H9 (cell line): Measurements from ENCODE around the gene SPPL3. TPM values are rescaled to one million over a fixed set of nuclear protein-coding genes. Genes with fewer than 3 reads are reported as not detected.

Experiments
- DNase-seq: peaks from one replicate; pipeline ENCODE4 v3.0.0-alpha.2; 2017
- H2AFZ ChIP-seq: one replicate; pipeline ENCODE4 v1.6.1; 2013; ENCODE audit warnings: mild to moderate bottlenecking, low read length, control low read depth, moderate library complexity
- H2AK5ac ChIP-seq: 2 replicates; pipeline ENCODE4 v1.6.1; 2013; ENCODE audit warnings: low read length, control low read depth, mixed read lengths; ENCODE audit not compliant: insufficient read length
- H2BK120ac ChIP-seq: one replicate; pipeline ENCODE4 v1.6.1; 2013; ENCODE audit warnings: low read depth, mild to moderate bottlenecking, low read length, control low read depth, inconsistent platforms; ENCODE audit not compliant: poor library complexity, severe bottlenecking
- H2BK12ac ChIP-seq: 2 replicates; pipeline ENCODE4 v1.6.1; 2013; ENCODE audit warnings: low read length, control low read depth, mixed read lengths, low read depth; ENCODE audit not compliant: insufficient read length
- H2BK15ac ChIP-seq: 2 replicates; pipeline ENCODE4 v1.6.1; 2013; ENCODE audit warnings: low read depth, low read length, control low read depth
- H2BK20ac ChIP-seq: one replicate; pipeline ENCODE4 v1.6.1; 2013; ENCODE audit warnings: low read depth, mild to moderate bottlenecking, low read length, control low read depth, inconsistent platforms; ENCODE audit not compliant: poor library complexity, severe bottlenecking
- H2BK5ac ChIP-seq: 2 replicates; pipeline ENCODE4 v1.6.1; 2013; ENCODE audit warnings: low read length, control low read depth, mixed read lengths; ENCODE audit not compliant: insufficient read length
- H3K14ac ChIP-seq: 2 replicates; pipeline ENCODE4 v1.6.1; 2013; ENCODE audit warnings: low read length, control low read depth; ENCODE audit not compliant: insufficient read depth
- H3K18ac ChIP-seq: 2 replicates; pipeline ENCODE4 v1.6.1; 2013; ENCODE audit warnings: low read depth, mild to moderate bottlenecking, mixed read lengths, low read length, control low read depth; ENCODE audit not compliant: insufficient read length
- H3K23ac ChIP-seq: 2 replicates; pipeline ENCODE4 v1.6.1; 2013; ENCODE audit warnings: low read length, control low read depth, mixed read lengths, low read depth; ENCODE audit not compliant: insufficient read length
- H3K23me2 ChIP-seq: 2 replicates; pipeline ENCODE4 v1.6.1; 2013; ENCODE audit warnings: low read depth, mild to moderate bottlenecking, mixed read lengths, low read length, control low read depth; ENCODE audit not compliant: insufficient read length, poor library complexity, severe bottlenecking
- H3K27ac ChIP-seq: 2 replicates; pipeline ENCODE4 v1.5.1; 2013; ENCODE audit warnings: low read length, control low read depth, mixed read lengths, low read depth; ENCODE audit not compliant: insufficient read length
- H3K27me3 ChIP-seq: 2 replicates; pipeline ENCODE4 v1.6.1; 2013; ENCODE audit warnings: low read length, control low read depth, inconsistent platforms; ENCODE audit not compliant: insufficient read depth
- H3K4ac ChIP-seq: 2 replicates; pipeline ENCODE4 v1.6.1; 2013; ENCODE audit warnings: low read depth, mild to moderate bottlenecking, control low read depth, inconsistent platforms, low read length, moderate library complexity
- H3K4me1 ChIP-seq: 2 replicates; pipeline ENCODE4 v1.6.1; 2013; ENCODE audit warnings: low read length, control low read depth, inconsistent platforms; ENCODE audit not compliant: insufficient read depth
- H3K4me2 ChIP-seq: 2 replicates; pipeline ENCODE4 v1.6.1; 2013; ENCODE audit warnings: low read length, control low read depth, mixed read lengths; ENCODE audit not compliant: insufficient read length, insufficient read depth
- H3K56ac ChIP-seq: 2 replicates; pipeline ENCODE4 v1.6.1; 2013; ENCODE audit warnings: low read depth, mild to moderate bottlenecking, mixed read lengths, low read length, control low read depth; ENCODE audit not compliant: insufficient read length
- H3K79me1 ChIP-seq: 2 replicates; pipeline ENCODE4 v1.6.1; 2013; ENCODE audit warnings: low read depth, mild to moderate bottlenecking, moderate library complexity, low read length, control low read depth, inconsistent platforms; ENCODE audit not compliant: insufficient read depth, poor library complexity, severe bottlenecking
- H3K79me2 ChIP-seq: 2 replicates; pipeline ENCODE4 v1.6.1; 2013; ENCODE audit warnings: low read length, control low read depth, inconsistent platforms; ENCODE audit not compliant: insufficient read depth
- H3K9ac ChIP-seq: 2 replicates; pipeline ENCODE4 v1.6.1; 2013; ENCODE audit warnings: low read length, control low read depth, mixed read lengths; ENCODE audit not compliant: insufficient read length; ENCODE audit errors: extremely low read depth
- H3K9me3 ChIP-seq: one replicate; pipeline ENCODE4 v1.6.1; 2013; ENCODE audit warnings: low read depth, low read length, inconsistent platforms; ENCODE audit not compliant: control insufficient read depth
- H3T11ph ChIP-seq: one replicate; pipeline ENCODE4 v1.6.1; 2013; ENCODE audit warnings: mild to moderate bottlenecking, low read length, control low read depth, inconsistent platforms
- H4K20me1 ChIP-seq: one replicate; pipeline ENCODE4 v1.6.1; 2013; ENCODE audit not compliant: control insufficient read depth, insufficient read length, insufficient read depth
- H4K5ac ChIP-seq: 2 replicates; pipeline ENCODE4 v1.6.1; 2013; ENCODE audit warnings: low read depth, mild to moderate bottlenecking, mixed read lengths, low read length, control low read depth; ENCODE audit not compliant: insufficient read length
- H4K8ac ChIP-seq: replicated peaks from 2 replicates; pipeline ENCODE4 v1.6.1; 2013; ENCODE audit warnings: low read length, control low read depth, mixed read lengths, low read depth; ENCODE audit not compliant: insufficient read length
- H4K91ac ChIP-seq: 2 replicates; pipeline ENCODE4 v1.6.1; 2013; ENCODE audit warnings: low read depth, mild to moderate bottlenecking, moderate library complexity, mixed read lengths, low read length, control low read depth; ENCODE audit not compliant: insufficient read length
- H3K27ac Mint-ChIP-seq, 3 experiments: 2 replicates in 2 of 3; 3 replicates in 1 of 3; pipeline ENCODE4 v1.8.0; 2020 to 2021; ENCODE audit warnings: mixed read lengths in 3 of 3, mild to moderate bottlenecking in 1 of 3, moderate library complexity in 1 of 3
- H3K27me3 Mint-ChIP-seq: 2 replicates; pipeline ENCODE4 v1.8.0; 2021; ENCODE audit warnings: low read depth, mild to moderate bottlenecking, moderate library complexity, mixed read lengths
- H3K36me3 Mint-ChIP-seq, 3 experiments: 2 replicates in 2 of 3; 3 replicates in 1 of 3; pipeline ENCODE4 v1.8.0; 2020 to 2021; ENCODE audit warnings: low read depth in 3 of 3, mixed read lengths in 3 of 3; ENCODE audit not compliant: insufficient read depth in 1 of 3
- H3K4me1 Mint-ChIP-seq, 2 experiments: 2 replicates each; pipeline ENCODE4 v1.8.0; 2020; ENCODE audit warnings: mixed read lengths in 2 of 2
- H3K4me3 Mint-ChIP-seq, 2 experiments: 2 replicates in 1 of 2; 3 replicates in 1 of 2; pipeline ENCODE4 v1.8.0; 2020 to 2021; ENCODE audit warnings: mild to moderate bottlenecking in 2 of 2, mixed read lengths in 2 of 2, moderate library complexity in 1 of 2
- H3K9me3 Mint-ChIP-seq, 2 experiments: 2 replicates in 1 of 2; 3 replicates in 1 of 2; pipeline ENCODE4 v1.8.0; 2020; ENCODE audit warnings: mild to moderate bottlenecking in 2 of 2, mixed read lengths in 2 of 2, moderate library complexity in 1 of 2
- WGBS: extraction: QIAGEN DNeasy Blood & Tissue Kit; methylation state at CpG from one replicate; pipeline ENCODE4 v1.1.7; 2013; ENCODE audit warnings: missing lambda C conversion rate, low lambda C conversion rate, mixed read lengths; ENCODE audit not compliant: insufficient read length; ENCODE audit errors: extremely low coverage; 5-methylcytosine and 5-hydroxymethylcytosine counted together
- total RNA-seq: library from RNA; stranded (reverse); gene quantifications from 2 replicates; pipeline ENCODE4 v1.2.1, GENCODE V29; 2021
- TF ChIP-seq, protein P1 (sequence below): fragments of 200-600 bp; sonication (generic); conservative IDR thresholded peaks from 3 replicates; pipeline ENCODE4 v1.8.0; 2021; ENCODE audit warnings: antibody characterized with exemption, mild to moderate bottlenecking

SPPL3 gene
- total RNA-seq, 1 experiment from 2014 or later: 46.3 TPM

DNA sequence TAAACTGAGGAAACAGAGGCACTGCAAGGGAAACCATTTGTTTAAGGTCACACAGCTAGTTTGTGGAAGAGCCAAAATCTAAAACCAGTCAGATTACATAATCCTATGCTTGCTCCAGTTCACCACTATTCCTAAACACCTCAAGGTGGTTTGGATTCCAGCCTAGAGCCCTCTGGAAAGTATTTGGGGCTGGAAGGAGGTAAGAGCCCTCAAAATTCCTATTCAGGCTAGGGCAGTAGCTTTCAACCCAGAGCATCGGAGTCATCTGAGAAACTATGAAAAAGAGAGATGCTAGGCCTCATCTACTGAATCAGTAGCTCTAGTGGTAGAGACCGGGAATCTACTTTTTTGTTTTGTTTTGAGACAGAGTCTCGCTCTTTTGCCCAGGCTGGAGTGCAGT lies 16.0 kb upstream of the SPPL3 start:
- no peaks in the 10 kb centered on the region for H3K79me1 ChIP-seq
- Mint-ChIP-seq H3K4me3 (no peak overlapping the region), H3K9me3 (peaks cover 0 to 10% of the 10 kb centered on the region in 2 experiments; a peak in 2 of 5 replicates), H3K27me3 (no peaks in the 10 kb centered on the region), H3K36me3 (no peaks in the 10 kb centered on the region), H3K27ac (no peak overlapping the region; a peak in 1 of 7 replicates), H3K4me1 (peaks cover 9 to 10% of the 10 kb centered on the region in 2 experiments)
- no peak for DNase-seq
- no peak overlapping the region for H3T11ph ChIP-seq
- H3K27me3 ChIP-seq: no peaks in the 10 kb centered on the region
- H2BK120ac ChIP-seq: no peak overlapping the region
- no peak overlapping the region for H3K4me2 ChIP-seq
- H4K8ac ChIP-seq: no peak overlapping the region
- H3K56ac ChIP-seq: no peak overlapping the region
- no peaks in the 10 kb centered on the region for H3K9me3 ChIP-seq
- H4K91ac ChIP-seq: no peak overlapping the region
- no peak overlapping the region for H2BK5ac ChIP-seq
- no peak overlapping the region for H2AK5ac ChIP-seq
- TF ChIP-seq, protein P1, sequence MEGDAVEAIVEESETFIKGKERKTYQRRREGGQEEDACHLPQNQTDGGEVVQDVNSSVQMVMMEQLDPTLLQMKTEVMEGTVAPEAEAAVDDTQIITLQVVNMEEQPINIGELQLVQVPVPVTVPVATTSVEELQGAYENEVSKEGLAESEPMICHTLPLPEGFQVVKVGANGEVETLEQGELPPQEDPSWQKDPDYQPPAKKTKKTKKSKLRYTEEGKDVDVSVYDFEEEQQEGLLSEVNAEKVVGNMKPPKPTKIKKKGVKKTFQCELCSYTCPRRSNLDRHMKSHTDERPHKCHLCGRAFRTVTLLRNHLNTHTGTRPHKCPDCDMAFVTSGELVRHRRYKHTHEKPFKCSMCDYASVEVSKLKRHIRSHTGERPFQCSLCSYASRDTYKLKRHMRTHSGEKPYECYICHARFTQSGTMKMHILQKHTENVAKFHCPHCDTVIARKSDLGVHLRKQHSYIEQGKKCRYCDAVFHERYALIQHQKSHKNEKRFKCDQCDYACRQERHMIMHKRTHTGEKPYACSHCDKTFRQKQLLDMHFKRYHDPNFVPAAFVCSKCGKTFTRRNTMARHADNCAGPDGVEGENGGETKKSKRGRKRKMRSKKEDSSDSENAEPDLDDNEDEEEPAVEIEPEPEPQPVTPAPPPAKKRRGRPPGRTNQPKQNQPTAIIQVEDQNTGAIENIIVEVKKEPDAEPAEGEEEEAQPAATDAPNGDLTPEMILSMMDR: no peak
- H2AFZ ChIP-seq: no peak overlapping the region
- no peak overlapping the region for H3K27ac ChIP-seq
- no peak overlapping the region for H4K5ac ChIP-seq
- no peaks in the 10 kb centered on the region for H3K79me2 ChIP-seq
- no peak overlapping the region for H2BK15ac ChIP-seq
- no CpG with 5 or more reads among the region's 3 CpGs for WGBS
- no peaks in the 10 kb centered on the region; the same call in 1 of the 2 replicates for H3K4me1 ChIP-seq
- H3K4ac ChIP-seq: no peak overlapping the region
- no peak overlapping the region for H3K9ac ChIP-seq
- H3K14ac ChIP-seq: no peak overlapping the region
- no peaks in the 10 kb centered on the region for H4K20me1 ChIP-seq
- no peak overlapping the region for H3K23ac ChIP-seq
- no peak overlapping the region for H2BK20ac ChIP-seq
- H3K23me2 ChIP-seq: no peaks in the 10 kb centered on the region
- no peak overlapping the region for H2BK12ac ChIP-seq
- H3K18ac ChIP-seq: no peak overlapping the region
